ENCODE data around the gene PDCD11.

Gene PDCD11

DNA sequence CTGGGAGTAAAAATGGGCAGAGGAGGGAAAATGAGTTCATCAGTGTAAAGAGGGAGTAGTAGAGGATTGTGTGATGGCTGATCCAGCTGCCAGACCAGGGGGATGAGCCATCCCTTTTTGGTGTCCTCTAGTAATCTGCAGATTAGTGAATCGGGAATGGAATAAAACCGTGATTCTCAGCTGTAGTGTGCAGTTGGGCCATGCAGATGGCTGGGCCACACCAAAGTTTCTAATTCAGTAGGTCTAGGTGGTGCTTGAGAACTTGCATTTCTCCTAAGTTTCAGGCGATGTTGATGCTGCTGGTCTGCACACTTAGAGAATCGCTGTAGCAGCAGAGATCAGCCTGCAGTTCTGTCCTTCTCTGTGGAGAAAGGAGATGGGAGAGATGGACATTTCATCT, 22.7 kb downstream of the PDCD11 start:
- no peak for DNase-seq

DNA sequence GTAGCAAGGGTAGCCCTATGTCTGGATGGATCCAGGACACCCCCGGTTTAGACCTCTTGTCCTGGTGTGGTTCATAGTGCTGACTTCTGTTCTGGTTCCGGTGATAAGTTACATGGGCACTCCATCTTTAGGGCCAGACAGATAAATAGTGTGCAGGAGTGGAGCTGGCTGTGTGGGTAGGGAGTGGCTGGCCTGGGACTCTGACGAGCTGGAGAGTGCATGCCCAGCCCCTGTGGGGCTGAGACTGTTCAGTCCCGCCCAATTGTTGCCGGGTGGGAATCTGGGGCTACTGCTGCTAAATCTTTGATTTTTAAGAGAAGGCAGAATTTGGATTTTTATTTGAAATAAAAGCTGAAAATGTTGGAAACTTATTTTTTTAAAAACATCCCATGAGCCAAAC, 27.3 kb downstream of the PDCD11 start:
- no peak for DNase-seq

DNA sequence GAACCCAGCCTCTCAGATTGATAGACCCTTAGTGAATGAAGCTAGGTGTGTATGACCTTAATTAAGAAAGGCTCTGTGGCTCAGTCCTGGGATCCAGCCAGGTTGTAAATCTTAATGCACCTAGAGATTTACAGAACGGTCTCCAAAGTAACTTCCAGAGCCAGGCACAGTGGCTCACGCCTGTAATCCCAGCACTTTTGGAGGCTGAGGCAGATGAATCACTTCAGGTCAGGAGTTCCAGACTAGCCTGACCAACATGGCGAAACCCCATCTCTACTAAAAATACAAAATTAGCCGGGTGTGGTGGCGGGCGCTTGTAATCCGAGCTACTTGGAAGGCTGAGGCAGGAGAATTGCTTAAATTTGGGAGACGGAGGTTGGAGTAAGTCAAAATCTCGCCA, 31.4 kb downstream of the PDCD11 start:
- DNase-seq = no peak

DNA sequence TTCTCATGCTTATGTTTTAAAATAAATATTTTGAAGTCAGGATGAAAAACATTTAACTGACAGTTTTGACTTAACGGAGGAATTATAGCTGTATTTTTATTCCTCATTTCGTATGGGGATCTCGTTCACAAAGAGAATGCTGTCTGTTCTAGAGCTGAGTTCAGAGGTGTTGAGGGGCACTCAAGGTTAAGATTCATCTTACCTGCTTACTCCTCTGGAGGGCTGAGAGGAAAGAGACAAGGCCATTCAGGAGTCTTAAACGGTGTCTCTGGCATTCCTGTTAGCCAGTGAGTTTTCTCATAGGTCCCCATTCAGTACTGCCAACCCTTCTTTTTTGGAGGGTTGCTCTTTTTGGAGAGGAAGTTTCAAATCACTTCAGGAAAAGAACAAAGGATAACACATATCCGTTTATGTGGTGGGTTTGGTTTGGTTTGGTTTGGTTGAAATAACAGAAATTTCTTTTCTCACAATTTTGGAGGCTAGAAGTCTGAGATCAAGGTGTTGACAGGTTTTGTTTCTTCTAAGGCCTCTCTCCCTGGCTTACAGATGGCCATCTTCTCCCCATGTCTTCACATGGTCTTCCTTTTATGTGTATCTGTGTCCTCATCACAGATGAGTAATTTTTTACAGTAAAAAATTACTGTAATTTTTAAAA, 32.7 kb downstream of the PDCD11 start:
- no peak for DNase-seq

DNA sequence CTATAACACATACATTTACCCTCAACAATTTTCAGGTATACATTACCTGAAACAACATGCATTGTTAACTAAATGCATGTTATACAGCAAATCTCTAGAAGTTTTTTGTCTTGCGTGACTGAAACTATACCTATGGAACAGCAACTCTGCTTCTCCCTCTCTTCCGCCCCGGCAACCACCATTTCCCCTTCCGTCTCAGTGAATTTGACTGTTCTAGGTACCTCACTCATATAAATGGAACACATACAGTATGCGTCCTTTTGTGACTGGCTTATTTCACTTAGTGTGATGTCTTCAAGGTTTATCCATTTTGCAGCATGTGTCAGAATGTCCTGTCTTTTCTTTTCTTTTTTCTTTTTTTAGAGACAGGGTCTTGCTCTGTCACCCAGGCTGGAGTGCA, 33.2 kb downstream of the PDCD11 start:
- peak; percentile 46 for DNase-seq

DNA sequence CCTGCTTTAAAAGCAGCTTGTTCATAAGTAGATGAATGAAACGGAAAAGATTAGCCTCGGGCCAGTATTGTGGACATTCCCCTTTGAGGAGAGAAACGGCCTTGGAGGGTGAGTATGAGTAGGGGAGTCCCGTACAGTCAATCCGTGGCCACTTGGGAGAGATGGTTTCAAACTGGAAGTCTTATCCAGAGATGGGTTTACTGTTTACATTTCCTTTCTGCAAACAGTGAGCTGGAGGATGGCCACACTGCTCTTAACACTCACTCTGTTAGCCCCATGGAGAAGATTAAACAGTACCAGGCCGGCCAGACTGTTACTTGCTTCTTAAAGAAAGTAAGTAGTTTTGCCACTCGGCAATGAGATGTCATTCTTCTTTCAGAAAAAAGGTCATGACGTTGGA, 35.5 kb downstream of the PDCD11 start:
- DNase-seq = no peak

DNA sequence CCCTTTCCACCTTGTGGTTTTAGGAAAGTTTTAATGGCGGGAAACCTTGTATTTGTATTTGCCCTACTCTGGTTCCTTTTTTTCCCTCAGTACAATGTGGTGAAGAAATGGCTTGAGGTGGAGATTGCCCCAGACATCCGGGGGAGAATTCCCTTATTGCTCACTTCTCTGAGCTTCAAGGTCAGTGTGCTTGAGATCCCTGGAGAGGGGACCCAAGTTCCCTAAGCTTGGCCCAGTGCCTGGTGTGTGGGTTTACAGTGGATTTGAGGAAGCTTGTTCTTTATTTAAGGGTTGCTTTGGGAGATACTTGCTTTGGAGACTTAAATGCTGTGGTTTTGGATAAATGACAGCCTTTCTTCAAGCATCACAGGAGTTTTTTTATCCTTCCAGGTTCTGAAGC, 37.4 kb downstream of the PDCD11 start:
- no peak for DNase-seq

DNA sequence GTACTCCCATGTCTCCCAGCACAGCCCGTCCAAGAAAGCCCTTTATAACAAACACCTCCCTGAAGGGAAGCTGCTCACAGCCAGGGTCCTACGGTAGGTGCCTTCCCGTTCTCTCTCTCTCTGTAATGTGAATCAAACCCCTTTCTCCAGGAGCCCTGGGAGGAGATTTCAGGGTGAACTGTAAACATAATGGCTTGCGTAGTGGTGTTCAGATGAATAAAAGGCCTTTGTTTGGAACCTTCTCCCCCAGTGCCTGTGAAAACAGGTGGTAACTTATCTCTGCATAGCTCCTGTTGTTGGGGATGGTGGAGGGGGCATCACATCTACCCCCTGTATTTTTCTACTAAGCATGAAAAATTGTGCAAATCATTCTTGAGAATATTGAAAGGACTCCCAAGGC, 43.4 kb downstream of the PDCD11 start:
- no peak for DNase-seq

DNA sequence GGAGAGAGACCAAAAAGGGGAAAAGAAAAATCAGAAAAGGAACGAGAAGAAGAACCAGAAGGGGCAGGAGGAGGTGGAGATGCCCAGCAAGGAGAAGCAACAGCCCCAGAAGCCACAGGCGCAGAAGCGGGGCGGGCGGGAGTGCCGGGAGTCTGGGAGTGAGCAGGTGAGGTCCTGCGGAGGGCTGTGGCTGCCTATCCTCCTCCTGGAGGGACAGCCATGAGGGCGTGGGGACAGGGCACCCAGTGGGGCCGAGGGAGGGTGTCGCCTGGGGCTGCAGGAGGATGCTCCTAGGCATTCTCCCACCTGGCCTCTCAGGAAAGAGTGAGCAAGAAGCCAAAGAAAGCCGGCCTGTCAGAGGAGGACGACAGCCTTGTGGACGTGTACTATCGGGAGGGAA, 44.0 kb downstream of the PDCD11 start:
- no peak for DNase-seq

DNA sequence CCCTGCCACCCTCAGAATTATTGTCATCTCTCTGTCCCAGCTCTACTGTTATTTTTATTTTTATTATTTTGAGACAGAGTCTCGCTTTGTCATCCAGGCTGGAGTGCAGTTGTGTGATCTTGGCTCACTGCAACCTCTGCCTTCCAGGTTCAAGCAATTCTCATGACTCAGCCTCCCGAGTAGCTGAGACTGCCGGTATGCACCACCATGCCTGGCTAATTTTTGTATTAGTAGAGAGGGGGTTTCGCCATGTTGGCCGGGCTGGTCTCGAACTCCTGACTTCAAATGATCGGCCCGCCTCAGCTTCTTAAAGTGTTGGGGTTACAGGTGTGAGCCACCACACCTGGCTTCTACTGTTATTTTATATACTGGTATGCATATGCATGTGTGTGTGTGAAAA, 44.8 kb downstream of the PDCD11 start:
- DNase-seq = no peak

DNA sequence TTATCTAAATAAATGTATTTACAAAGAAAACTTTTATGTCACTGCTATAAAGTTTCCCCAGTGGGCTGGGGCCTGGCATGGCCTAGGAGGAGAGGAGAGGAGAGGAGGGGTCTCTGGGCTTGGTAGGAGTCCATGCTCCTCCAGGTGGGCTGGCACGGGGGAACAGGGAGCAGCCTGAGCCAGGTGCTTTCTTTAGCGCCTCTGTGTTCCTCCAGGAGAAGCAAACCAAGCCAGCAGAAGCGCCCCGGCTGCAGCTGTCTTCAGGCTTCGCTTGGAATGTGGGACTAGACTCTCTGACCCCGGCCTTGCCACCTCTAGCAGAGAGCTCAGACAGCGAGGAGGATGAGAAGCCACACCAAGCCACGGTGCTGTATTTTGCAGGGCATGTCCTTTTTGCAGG, 45.2 kb downstream of the PDCD11 start:
- no peak for DNase-seq

DNA sequence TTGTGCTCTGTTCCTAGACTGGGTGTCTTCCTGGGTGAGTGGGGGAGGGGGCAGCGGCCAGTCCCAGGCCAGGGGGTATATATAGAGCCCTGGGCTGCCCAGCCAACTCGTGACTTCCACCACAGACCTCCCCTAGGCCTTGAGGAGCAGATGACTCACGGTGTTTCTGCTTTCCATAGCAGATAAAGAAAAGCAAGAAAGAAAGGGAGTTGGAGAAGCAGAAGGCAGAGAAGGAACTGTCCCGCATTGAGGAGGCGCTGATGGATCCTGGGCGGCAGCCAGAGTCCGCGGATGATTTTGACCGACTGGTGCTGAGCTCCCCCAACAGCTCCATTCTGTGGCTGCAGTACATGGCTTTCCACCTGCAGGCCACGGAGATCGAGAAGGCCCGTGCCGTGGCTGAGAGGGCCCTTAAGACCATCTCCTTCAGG, 45.6 kb downstream of the PDCD11 start:
- no peak for DNase-seq

DNA sequence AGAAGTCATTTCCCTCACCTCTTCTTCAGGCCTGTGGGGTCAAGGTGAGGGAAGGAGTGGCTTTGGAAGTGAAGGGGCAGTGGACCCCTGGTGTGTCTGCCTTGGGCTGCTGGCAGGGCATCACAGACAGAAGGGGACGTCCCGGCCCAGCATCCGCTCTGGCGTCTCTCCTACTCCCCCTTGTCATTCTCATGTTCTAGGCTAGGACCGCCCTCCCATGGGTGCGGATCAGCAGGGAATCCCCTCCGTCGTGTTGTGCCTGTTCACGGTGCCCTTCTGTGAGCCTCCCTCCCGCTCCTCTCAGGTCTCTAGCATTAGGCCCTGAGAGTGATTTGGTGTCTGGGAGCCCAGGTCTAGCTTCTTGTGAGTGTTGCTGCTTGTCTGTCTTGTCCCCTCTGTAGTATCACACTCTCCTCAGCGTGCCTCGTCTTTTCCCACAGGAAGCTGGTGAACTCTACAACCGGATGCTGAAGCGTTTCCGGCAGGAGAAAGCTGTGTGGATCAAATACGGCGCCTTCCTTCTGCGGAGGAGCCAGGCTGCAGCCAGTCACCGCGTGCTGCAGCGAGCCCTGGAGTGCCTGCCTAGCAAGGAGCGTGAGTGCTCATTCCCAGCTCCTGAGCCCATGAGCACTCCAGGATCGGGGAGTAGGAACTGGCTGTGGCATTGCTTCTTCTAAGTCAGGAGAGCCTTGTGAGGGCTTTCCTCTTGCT, 47.2 kb downstream of the PDCD11 start:
- DNase-seq = no peak

DNA sequence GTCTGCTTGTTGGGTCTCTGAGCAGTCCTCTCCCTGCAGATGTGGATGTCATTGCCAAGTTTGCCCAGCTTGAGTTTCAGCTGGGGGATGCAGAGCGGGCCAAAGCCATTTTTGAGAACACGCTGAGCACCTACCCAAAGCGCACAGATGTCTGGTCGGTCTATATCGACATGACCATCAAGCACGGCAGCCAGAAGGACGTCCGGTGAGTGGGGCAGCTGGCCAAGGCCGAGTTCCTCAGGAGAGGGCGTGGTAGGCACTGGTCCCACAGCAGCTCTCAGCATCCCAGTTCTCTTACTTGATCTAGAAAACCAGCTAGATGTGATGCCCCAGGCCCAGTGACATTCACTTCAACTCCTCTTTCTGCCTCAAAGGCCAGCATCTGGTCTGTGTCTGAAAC, 48.1 kb downstream of the PDCD11 start:
- no peak for DNase-seq

DNA sequence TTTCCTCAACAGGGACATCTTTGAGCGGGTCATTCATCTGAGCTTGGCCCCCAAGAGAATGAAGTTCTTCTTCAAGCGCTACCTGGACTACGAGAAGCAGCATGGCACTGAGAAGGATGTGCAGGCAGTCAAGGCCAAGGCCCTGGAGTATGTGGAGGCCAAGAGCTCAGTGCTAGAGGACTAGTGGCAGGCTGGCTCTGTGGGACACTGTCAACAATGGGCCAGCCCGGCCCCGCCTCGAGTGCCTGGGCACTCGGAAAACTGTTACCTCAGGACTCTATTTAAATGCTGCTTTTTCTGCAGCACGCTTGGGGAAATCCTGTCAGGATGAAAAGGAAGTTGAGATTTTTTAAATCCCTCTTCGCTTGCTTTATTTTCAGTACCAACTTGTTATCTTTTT, 48.9 kb downstream of the PDCD11 start:
- no peak for DNase-seq

DNA sequence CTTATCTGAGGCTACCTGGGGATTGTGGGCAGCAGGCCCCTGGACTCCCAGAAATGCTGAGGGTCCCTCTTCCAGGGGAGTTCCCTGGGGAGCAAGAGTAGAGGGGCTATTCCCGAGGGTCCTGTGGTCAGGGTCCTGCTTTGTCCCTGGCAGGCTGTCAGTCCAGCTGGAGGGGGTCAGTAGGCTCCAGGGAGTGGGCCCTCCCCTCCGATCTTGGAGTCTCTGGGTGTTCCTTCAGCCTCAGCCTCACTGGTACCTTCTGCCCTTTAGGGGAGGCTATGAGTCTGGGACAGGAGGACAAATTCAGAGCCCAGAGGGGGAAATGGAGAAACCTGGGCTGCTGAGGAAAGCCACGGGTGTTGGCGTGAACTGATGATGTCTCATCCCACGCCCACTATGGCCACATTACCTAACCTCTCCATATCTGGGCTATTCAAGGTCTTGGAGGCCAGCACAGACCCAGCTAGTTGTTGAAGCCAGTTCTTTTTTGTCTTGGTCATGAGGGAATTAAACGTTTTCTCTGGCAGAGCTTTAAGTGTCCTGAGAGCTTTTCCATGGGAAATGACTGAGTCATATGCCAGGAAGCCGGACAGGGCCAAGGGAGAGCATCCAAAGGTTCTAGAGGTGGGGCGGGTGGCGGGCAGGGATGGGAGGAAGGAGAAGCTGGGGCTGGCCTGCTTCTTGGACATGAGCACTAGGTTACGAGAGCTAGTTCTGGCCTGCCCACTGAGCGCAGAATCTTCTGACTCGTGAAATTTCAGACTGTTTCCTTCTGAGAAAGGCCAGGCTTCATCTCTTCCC, 49.5 kb downstream of the PDCD11 start:
- DNase-seq = no peak

DNA sequence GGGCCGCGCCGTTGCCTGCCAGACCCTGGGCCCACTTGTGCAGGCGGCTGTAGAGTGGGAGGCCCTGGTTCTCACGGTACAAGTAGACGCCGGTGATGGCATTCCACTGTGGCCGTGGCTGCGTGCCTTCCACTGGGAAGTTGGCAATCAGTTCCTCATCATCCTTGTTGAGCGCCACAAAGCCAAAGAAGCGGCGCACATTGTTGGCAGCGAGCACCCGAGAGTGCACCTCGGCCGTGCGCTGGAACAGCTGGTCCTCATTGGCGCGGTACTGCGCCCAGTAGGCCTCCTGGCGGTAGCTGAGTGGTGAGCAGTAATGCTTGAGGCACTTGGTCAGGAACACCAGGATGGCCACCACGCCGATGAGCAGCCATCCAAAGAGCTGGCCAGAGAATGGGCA, 50.8 kb downstream of the PDCD11 start:
- DNase-seq = no peak

DNA sequence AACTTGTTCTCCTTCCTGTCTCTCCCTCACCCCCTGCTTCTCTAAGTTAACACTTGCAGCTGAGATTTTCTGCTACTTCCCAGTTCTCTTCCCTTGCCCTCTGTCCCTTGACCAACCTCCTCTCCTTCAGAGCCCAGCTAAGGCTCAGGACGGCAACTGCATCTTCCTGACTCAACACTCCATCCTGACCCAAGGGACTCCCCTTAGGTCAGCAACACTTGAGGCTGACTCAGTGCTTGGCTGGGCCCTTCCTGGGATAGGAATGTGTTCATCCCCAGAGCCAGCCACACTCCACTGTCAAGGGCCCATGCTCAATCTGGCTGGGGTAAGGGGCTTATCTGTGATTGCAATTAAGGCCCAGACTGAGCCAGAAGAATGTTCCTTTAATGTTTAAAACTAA, 52.3 kb downstream of the PDCD11 start:
- no peak for DNase-seq

DNA sequence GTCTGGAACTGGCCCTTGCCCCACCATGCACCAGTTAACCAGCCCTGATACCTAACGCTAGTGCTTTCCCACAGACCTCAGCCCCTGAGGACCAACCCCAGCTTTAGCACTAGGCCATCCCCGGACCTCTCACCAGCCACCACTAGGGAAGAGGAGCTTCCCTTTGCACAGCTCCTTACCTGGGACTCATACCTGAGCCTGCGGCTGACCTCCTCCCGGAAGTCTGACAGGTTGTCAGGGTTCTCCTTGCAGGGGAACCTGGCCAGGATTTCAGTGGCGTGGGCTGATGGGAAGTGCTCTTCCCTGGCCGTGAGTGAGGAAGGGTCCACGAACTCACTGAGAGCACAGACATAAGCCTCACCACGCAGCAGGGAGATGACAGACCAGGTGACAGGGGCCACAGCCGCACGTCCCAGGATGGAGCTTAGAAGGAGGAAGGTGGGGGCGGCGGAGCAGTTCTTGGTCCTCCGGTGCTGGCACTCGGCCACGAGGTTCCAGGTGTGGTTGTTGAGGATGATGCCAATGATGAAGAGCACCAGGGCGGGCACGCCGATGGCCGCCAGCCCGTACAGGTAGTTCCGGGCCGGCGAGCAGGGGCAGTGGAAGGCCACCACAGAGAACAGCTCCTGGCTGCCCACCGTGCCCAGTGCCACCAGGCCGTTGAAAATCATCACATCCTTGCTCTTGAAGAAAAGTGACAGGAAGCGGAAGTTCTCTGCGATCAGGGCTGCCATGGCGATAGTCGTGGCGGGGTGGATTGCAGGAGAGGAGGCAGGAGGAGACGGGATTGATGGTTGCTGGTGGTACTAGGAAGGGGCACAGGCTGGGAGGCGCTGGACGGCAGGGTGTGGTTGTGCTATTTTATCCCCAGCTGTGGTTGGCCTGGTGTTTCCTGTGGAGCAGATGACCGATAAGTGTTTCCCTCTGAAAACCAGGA, 53.0 kb downstream of the PDCD11 start:
- no peak for DNase-seq

DNA sequence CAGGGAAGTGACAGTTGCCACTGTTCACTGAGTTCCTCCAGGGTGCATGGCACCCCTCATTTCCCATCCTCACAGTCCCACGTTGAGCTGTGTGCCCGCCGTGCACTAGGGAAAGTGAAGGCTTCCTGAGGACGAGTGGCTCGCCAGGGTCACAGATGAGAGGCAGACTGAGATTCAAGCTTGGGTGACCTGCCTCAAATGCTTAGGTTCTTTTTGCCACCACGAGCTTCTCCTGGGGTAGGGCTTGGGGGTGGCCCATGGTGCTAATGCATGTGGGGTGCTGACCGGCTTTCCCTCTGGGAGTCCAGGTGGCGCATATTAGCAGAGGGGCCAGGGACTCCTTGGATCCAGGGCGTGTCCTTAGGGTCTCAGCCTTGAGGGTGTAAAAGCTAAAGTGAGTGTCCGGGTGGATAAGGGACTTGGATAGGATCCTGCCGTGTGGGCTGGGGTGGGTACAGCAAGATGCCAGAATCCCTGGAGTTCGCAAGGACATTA, 53.8 kb downstream of the PDCD11 start:
- DNase-seq = no peak

DNA sequence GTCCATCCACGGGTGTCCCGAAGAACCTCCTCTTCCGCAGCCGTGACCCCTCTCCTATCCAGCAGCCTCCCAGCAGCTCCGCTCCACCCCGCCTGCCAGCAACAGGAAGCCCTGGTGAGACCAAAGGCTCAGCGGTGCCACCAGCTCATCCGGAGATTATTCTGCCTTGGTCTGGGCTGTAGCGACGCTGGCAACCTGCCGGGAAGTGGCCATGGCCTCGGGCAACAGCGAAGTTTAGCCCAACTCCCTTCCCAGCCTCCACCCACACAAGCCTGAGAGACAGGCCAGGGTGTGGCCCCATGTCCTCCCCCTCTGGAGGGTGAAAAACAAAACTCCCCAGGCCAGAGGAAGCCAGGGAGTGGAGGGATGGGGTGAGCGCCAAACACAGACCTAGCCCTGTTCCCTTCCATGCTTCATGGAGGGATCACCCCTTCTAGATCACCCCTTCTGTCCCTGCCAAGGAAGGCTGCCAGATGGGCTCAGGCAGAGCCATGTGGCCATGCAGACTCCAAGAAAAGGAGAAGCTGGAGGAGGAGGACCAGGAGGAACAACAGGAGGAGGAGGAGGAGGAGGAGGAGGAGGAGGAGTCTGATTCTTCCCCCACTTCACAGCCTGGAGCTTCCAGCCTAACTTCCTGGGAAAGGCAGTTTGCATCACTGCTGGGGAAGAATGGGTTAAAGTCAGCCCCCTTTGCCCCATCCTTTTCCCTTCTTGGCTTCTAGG, 54.8 kb downstream of the PDCD11 start:
- DNase-seq = peak; percentile 78

Data from CD4-positive, alpha-beta T cell treated with Interleukin-17A for 4 hours (primary cell).